ENCODE results near the gene BICDL2. TPM values are rescaled to one million over a fixed set of nuclear protein-coding genes. Genes with fewer than 3 reads are reported as not detected.

The BICDL2 gene
- total and polyA plus RNA-seq, 9 of the 15 experiments (the other 6 are each of a cell fraction or from before 2014, with no cell fraction given): 0.09 to 0.28 (median 0.09) TPM; not detected in 6

- TF ChIP-seq PBX2 (CRISPR knock-in tag; IDR thresholded peaks at IDR 0.05; ENCODE audit: low read depth) (peak; percentile 31; the same call in 1 of the 2 replicates), PBX2 (tag; conservative IDR thresholded peaks at IDR 0.05; ENCODE audit: low read depth) (peak; percentile 94), MEIS2 (IDR thresholded peaks at IDR 0.05; ENCODE audit: partially characterized antibody) (peak; percentile 99), USF2 (CRISPR knock-in tag; IDR thresholded peaks at IDR 0.05) (no peak), MGA (IDR thresholded peaks at IDR 0.05) (no peak), ZBTB12 (CRISPR knock-in tag; IDR thresholded peaks at IDR 0.05) (no peak), TCF7L2 (IDR thresholded peaks at IDR 0.05; ENCODE audit: low read depth, low read length) (no peak), CHCHD3 (CRISPR knock-in tag; IDR thresholded peaks at IDR 0.05) (no peak), PTTG1 (tag; IDR thresholded peaks at IDR 0.05; ENCODE audit: low read depth) (no peak), KAT2B (IDR thresholded peaks at IDR 0.05; ENCODE audit: low read depth, low read length) (no peak), ZKSCAN1 (IDR thresholded peaks at IDR 0.05; ENCODE audit: low read depth, low read length) (peak; percentile 12; the same call in 1 of the 2 replicates)
Measured at GRCh38 chr16:3003582-3004270, 33.0 kb downstream of the BICDL2 start (continued).

Measured in K562 (cell line).